GM03348 (cell line): Measurements from ENCODE around the gene STBD1.
"Not testable (repeated sequence)": the region's sequence is repeated elsewhere in the genome, so short reads cannot be mapped to it uniquely, and the experiment has no call there.

Source experiments
- DNase-seq: peaks from one replicate; pipeline ENCODE4 v3.0.0; 2012; ENCODE audit warnings: low spot score

The STBD1 gene

GRCh38 chr4:76322236-76322635 is 15.7 kb downstream of the STBD1 start:
- no peak for DNase-seq

GRCh38 chr4:76325072-76325471 is 18.5 kb downstream of the STBD1 start:
- DNase-seq, result no peak

GRCh38 chr4:76326515-76326914 is 20.0 kb downstream of the STBD1 start:
- no peak for DNase-seq

GRCh38 chr4:76334885-76335284 is 28.4 kb downstream of the STBD1 start:
- no peak for DNase-seq

- no peak for DNase-seq
Observed at GRCh38 chr4:76339364-76339763, 32.8 kb downstream of the STBD1 start.

GRCh38 chr4:76341063-76341462 is 34.5 kb downstream of the STBD1 start:
- peak; percentile 63 for DNase-seq

- DNase-seq, result no peak
Observed at GRCh38 chr4:76342191-76342590, 35.7 kb downstream of the STBD1 start.

GRCh38 chr4:76342803-76343202 is 36.3 kb downstream of the STBD1 start:
- no peak for DNase-seq

- no peak for DNase-seq
Observed at GRCh38 chr4:76354517-76355473, 48.3 kb downstream of the STBD1 start.

GRCh38 chr4:76357981-76358380 is 51.4 kb downstream of the STBD1 start:
- DNase-seq, result no peak

GRCh38 chr4:76359881-76360466 is 53.4 kb downstream of the STBD1 start:
- DNase-seq, result not testable (repeated sequence)
